ENCODE results near the gene PPM1M.

DNA sequence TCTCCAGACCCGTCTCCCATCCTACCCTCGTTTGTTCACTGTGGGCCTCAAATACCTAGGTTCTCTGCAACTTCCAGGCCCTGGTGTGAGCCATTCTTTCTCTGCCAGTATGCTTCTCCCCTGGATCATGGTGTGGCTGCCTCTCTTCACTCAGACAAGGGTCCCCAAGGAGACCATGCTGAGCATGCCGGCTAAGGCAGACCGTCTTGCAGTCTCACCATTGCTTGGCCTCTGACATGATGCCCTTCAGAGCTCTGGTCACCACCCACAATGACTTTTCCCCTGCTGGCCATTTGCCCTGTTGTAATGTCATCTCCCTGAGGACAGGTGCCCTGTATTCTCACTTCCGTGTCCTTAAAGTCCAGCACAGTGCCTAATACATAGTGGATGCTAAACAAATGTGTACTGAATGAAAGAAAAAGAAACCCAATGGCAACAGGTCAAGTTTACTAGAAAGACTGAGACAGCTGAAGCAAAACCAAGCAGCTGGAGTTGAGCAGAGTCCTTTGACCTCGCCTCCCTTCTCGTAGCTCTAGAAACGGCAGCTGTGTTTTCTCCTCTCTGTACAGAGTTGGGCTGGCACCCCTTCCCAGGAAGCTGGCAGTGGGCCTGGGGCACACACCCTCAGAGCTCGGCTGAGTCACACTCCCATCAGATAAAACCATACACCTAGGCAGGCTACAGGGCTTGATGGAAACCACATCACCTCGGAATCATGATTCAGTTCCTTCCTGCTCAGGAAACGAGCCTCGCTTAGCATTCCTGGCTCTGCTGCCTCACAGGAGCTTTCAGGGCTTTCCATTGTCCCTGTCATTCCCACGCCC, 28.8 kb upstream of the PPM1M start:
- TF ChIP-seq ZNF8 (CRISPR knock-in tag; IDR thresholded peaks at IDR 0.05) (no peak), TSHZ2 (CRISPR knock-in tag; IDR thresholded peaks at IDR 0.05) (no peak), PATZ1 (CRISPR knock-in tag; IDR thresholded peaks at IDR 0.05; ENCODE audit: borderline replicate concordance) (no peak), OSR1 (CRISPR knock-in tag; IDR thresholded peaks at IDR 0.05) (no peak), PPARA (CRISPR knock-in tag; IDR thresholded peaks at IDR 0.05; ENCODE audit: borderline replicate concordance) (no peak), ZC3H10 (CRISPR knock-in tag; IDR thresholded peaks at IDR 0.05) (no peak), ZNF565 (CRISPR knock-in tag; conservative IDR thresholded peaks at IDR 0.05; ENCODE audit: low read depth) (no peak), ZFP30 (CRISPR knock-in tag; IDR thresholded peaks at IDR 0.05) (no peak)
- TF ChIP-seq, protein P1, sequence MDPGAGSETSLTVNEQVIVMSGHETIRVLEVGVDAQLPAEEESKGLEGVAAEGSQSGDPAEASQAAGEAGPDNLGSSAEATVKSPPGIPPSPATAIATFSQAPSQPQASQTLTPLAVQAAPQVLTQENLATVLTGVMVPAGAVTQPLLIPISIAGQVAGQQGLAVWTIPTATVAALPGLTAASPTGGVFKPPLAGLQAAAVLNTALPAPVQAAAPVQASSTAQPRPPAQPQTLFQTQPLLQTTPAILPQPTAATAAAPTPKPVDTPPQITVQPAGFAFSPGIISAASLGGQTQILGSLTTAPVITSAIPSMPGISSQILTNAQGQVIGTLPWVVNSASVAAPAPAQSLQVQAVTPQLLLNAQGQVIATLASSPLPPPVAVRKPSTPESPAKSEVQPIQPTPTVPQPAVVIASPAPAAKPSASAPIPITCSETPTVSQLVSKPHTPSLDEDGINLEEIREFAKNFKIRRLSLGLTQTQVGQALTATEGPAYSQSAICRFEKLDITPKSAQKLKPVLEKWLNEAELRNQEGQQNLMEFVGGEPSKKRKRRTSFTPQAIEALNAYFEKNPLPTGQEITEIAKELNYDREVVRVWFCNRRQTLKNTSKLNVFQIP (CRISPR knock-in tag; IDR thresholded peaks at IDR 0.05; ENCODE audit: borderline replicate concordance, low read depth) = no peak

All from SK-N-SH treated with all-trans-retinoic acid at 6 μM for 48 hours (cell line).